ENCODE measurements around the gene SPRED2.

GRCh38 chr2:65374999-65375398 lies 57.4 kb downstream of the SPRED2 start:
- TF ChIP-seq CTCF (IDR thresholded peaks at IDR 0.05), result no peak
- TF ChIP-seq ZFX (IDR thresholded peaks at IDR 0.05; ENCODE audit: borderline replicate concordance), result no peak

Data from 22Rv1 (cell line).